Body of pancreas (tissue), 4 donors: ENCODE data around the gene DRAM1.

ENCODE experiments used
- POLR2A ChIP-seq, 3 donors: fragments of 450-650 bp; IDR thresholded peaks; one replicate each; pipeline ENCODE4 v1.6.1; 2016; ENCODE audit warnings: antibody characterized with exemption in 3 of 3, mild to moderate bottlenecking in 2 of 3
- TF ChIP-seq, protein P1 (sequence below), 7 experiments: fragments of 450-650 bp in 4 of 7; fragments of 200-600 bp in 3 of 7; sonication (generic) in 3 of 7; IDR thresholded peaks; one replicate each; pipeline ENCODE4 v1.5.1; 2016 to 2019; ENCODE audit warnings: antibody characterized with exemption in 7 of 7

DNA sequence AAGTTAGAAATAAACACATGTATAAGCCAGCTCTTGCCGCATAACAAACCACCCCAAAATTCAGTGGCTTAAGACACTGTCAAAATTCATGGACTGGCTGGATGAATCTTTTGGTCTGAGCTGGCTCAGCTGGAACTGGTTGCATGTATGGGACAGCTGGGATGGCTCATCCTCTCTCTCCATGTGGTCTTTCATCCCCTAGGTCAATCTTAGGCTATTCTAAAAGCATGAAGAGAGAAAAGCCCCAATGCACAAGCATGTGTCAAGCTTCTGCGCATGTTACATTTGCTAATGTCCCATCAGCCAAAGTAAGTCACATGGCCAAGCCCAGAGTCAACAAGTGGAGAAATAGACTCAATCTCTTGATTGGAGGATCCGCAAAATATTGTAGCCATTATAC is 71.0 kb downstream of the DRAM1 start:
- TF ChIP-seq, protein P1, sequence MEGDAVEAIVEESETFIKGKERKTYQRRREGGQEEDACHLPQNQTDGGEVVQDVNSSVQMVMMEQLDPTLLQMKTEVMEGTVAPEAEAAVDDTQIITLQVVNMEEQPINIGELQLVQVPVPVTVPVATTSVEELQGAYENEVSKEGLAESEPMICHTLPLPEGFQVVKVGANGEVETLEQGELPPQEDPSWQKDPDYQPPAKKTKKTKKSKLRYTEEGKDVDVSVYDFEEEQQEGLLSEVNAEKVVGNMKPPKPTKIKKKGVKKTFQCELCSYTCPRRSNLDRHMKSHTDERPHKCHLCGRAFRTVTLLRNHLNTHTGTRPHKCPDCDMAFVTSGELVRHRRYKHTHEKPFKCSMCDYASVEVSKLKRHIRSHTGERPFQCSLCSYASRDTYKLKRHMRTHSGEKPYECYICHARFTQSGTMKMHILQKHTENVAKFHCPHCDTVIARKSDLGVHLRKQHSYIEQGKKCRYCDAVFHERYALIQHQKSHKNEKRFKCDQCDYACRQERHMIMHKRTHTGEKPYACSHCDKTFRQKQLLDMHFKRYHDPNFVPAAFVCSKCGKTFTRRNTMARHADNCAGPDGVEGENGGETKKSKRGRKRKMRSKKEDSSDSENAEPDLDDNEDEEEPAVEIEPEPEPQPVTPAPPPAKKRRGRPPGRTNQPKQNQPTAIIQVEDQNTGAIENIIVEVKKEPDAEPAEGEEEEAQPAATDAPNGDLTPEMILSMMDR (IDR thresholded peaks at IDR 0.05) = no peak
- TF ChIP-seq POLR2A (IDR thresholded peaks at IDR 0.05) = no peak
